K562 (cell line): ENCODE results near the gene CHST8. TPM values are rescaled to one million over a fixed set of nuclear protein-coding genes. Genes with fewer than 3 reads are reported as not detected.

Experiments
- ATAC-seq: fragments of 200-7000 bp; cut with Tn5 transposase; 3 replicates; pipeline ENCODE4 v1.9.1; 2020; ENCODE audit warnings: moderate library complexity
- BruUV-seq: library from RNA; stranded (reverse); fragments of 400-500 nt; replicated peaks from 2 replicates; lab custom pipeline; 2021; lab: Mats Ljungman, UMichigan
- CTCF ChIA-PET: fragments of 300-600 bp; formaldehyde crosslinking; extraction: SDS; loops from one replicate; lab custom pipeline; 2021; ENCODE audit warnings: low intra/inter-chr PET ratio; lab: Yijun Ruan, JAX
- POLR2A ChIA-PET: fragments of 300-600, 350-650 bp; sonication (Branson Sonifier 250); formaldehyde crosslinking; extraction: SDS; loops from one replicate; lab custom pipeline; 2021; ENCODE audit warnings: antibody characterized with exemption, inconsistent platforms; lab: Yijun Ruan, JAX
- DNase-seq, 4 experiments: peaks; one replicate each; pipeline versions ENCODE4 v3.0.0 to v3.0.0-alpha.2; 2011 to 2018; ENCODE audit warnings: low spot score in 3 of 4, mixed read lengths in 3 of 4; ENCODE audit errors: extremely low read depth in 1 of 4
- FAIRE-seq: peaks from 2 replicates; lab custom pipeline; 2011; peaks lifted over from hg19 to GRCh38; lab: Jason Lieb, UNC
- H2AFZ ChIP-seq: 2 replicates; pipeline ENCODE4 v1.6.0; 2011; ENCODE audit warnings: low read depth, low read length, control low read depth, inconsistent platforms
- H3K27ac ChIP-seq: fragments of 200-600 bp; 3 replicates; pipeline ENCODE4 v1.8.0; 2011; ENCODE audit warnings: low read depth, mild to moderate bottlenecking, control low read depth, inconsistent platforms, low read length, moderate library complexity, mixed read lengths; ENCODE audit errors: extremely low read depth
- H3K27me3 ChIP-seq, 2 experiments: fragments of 300-600 bp in 1 of 2; 2 replicates in 1 of 2; 3 replicates in 1 of 2; pipeline versions ENCODE4 v1.6.0 to v1.8.0; 2011; ENCODE audit warnings: inconsistent platforms in 2 of 2, low read length in 2 of 2, mild to moderate bottlenecking in 1 of 2, mixed read lengths in 1 of 2, moderate library complexity in 1 of 2; ENCODE audit not compliant: control insufficient read depth in 2 of 2, insufficient read depth in 2 of 2
- H3K36me3 ChIP-seq: fragments of 300-600 bp; 3 replicates; pipeline ENCODE4 v1.8.0; 2011; ENCODE audit warnings: mild to moderate bottlenecking, low read length, inconsistent platforms; ENCODE audit not compliant: control insufficient read depth, insufficient read depth
- H3K4me1 ChIP-seq, 2 experiments: fragments of 200-600 bp in 1 of 2; replicated peaks in 1 of 2; 2 replicates in 1 of 2; 3 replicates in 1 of 2; pipeline versions ENCODE4 v1.5.1 to v1.8.0; 2011; ENCODE audit warnings: inconsistent platforms in 2 of 2, low read length in 2 of 2, mild to moderate bottlenecking in 1 of 2, mixed read lengths in 1 of 2, moderate library complexity in 1 of 2; ENCODE audit not compliant: control insufficient read depth in 2 of 2, insufficient read depth in 2 of 2
- H3K4me2 ChIP-seq: 2 replicates; pipeline ENCODE4 v1.6.1; 2011; ENCODE audit warnings: low read length, control low read depth, inconsistent platforms, mixed read lengths; ENCODE audit not compliant: insufficient read depth
- H3K4me3 ChIP-seq: fragments of 200-600 bp; sonication (generic), shearing (Covaris generic); 2 replicates; pipeline ENCODE4 v1.5.1; 2016; ENCODE audit warnings: control low read depth, inconsistent platforms
- H3K79me2 ChIP-seq: fragments of 200-600 bp; 3 replicates; pipeline ENCODE4 v1.8.0; 2011; ENCODE audit warnings: low read length, inconsistent platforms; ENCODE audit not compliant: control insufficient read depth, insufficient read depth
- H3K9ac ChIP-seq, 2 experiments: 2 replicates each; pipeline versions ENCODE4 v1.6.0 to v1.6.1; 2011; ENCODE audit warnings: low read depth in 2 of 2, low read length in 2 of 2, control low read depth in 1 of 2, inconsistent platforms in 1 of 2, mild to moderate bottlenecking in 1 of 2, mixed read lengths in 1 of 2; ENCODE audit not compliant: insufficient read depth in 1 of 2
- H3K9me1 ChIP-seq: one replicate; pipeline ENCODE4 v1.6.0; 2011; ENCODE audit warnings: inconsistent platforms, mild to moderate bottlenecking, low read length, moderate library complexity; ENCODE audit not compliant: control insufficient read depth, insufficient read depth
- H3K9me3 ChIP-seq: replicated peaks from 2 replicates; pipeline ENCODE4 v1.5.1; 2011; ENCODE audit warnings: low read depth, low read length, inconsistent platforms; ENCODE audit not compliant: control insufficient read depth, insufficient read depth
- H4K20me1 ChIP-seq: replicated peaks from 2 replicates; pipeline ENCODE4 v1.6.1; 2011; ENCODE audit warnings: low read length, inconsistent platforms, mixed read lengths; ENCODE audit not compliant: control insufficient read depth, insufficient read depth
- HMG20A ChIP-seq: fragments of 450-650 bp; formaldehyde crosslinking; conservative IDR thresholded peaks from 2 replicates; pipeline ENCODE4 v1.4.0; 2020; ENCODE audit warnings: mild to moderate bottlenecking, mixed read lengths
- MEF2D ChIP-seq: conservative IDR thresholded peaks from 2 replicates; pipeline ENCODE4 v1.6.1; 2016; ENCODE audit warnings: low read depth, missing genetic modification characterization, missing compliant biosample characterization
- PCBP2 ChIP-seq: fragments of 200-400 bp; formaldehyde crosslinking; IDR thresholded peaks from 2 replicates; pipeline ENCODE4 v1.6.1; 2018; ENCODE audit warnings: low read length, low read depth, mild to moderate bottlenecking, moderate library complexity; ENCODE audit not compliant: poor library complexity, severe bottlenecking
- SMAD3 ChIP-seq: fragments of 450-650 bp; formaldehyde crosslinking; conservative IDR thresholded peaks from 2 replicates; pipeline ENCODE4 v1.4.0; 2020; ENCODE audit warnings: mild to moderate bottlenecking
- SMARCA5 ChIP-seq: fragments of 450-650 bp; IDR thresholded peaks from 2 replicates; pipeline ENCODE4 v1.6.1; 2016
- XRCC5 ChIP-seq: fragments of 200-400 bp; formaldehyde crosslinking; IDR thresholded peaks from 2 replicates; pipeline ENCODE4 v1.6.1; 2017; ENCODE audit warnings: low read depth, mild to moderate bottlenecking, low read length
- WGBS: fragments of 100-300 bp; shearing (Covaris generic); methylation state at CpG from one replicate; pipeline ENCODE4 v1.1.6; 2016; ENCODE audit warnings: low coverage, mixed read lengths; ENCODE audit not compliant: insufficient coverage; ENCODE audit errors: missing lambda C conversion rate; 5-methylcytosine and 5-hydroxymethylcytosine counted together
- in situ Hi-C: fragments of 300-500 bp; cut with MboI; formaldehyde crosslinking; loops from 4 replicates; pipeline ENCODE4 v1.15.0; 2018; ENCODE audit warnings: inconsistent platforms, mixed read lengths
- intact Hi-C: fragments of 100-400 bp; cut with micrococcal nuclease; formaldehyde crosslinking; loops from 2 replicates; pipeline ENCODE4 v1.14.2; 2022
- polyA plus RNA-seq, 8 experiments: library from polyadenylated mRNA; depleted of rRNA in 4 of 8; stranded (reverse) in 5 of 8; unstranded in 3 of 8; fragments of >200 nt; fragmentation: Nextera tagmentation in 2 of 8; fragmentation: Illumina TruSeq in 1 of 8; extraction: Ambion mirVana in 2 of 8; extraction: Trizol in 1 of 8; gene quantifications; 2 replicates each; pipeline versions ENCODE4 v1.2.1 to v1.2.3, GENCODE V29; 2011 to 2014; ENCODE audit warnings: inconsistent platforms in 1 of 8, missing spikeins in 1 of 8
- total RNA-seq, 7 experiments: library from RNA; depleted of rRNA in 6 of 7; stranded (reverse); fragments of >200 nt in 6 of 7; fragmentation: Illumina TruSeq in 2 of 7; extraction: Trizol in 2 of 7; gene quantifications; 2 replicates each; pipeline versions ENCODE4 v1.2.1 to v1.2.3, GENCODE V29; 2011 to 2021; ENCODE audit warnings: low replicate concordance in 1 of 7
- TF ChIP-seq, protein P1 (sequence below): fragments of 450-650 bp; IDR thresholded peaks from 2 replicates; pipeline ENCODE4 v1.7.1; 2018; ENCODE audit warnings: mild to moderate bottlenecking, low read depth; ENCODE audit not compliant: partially characterized antibody
- TF ChIP-seq, protein P2 (sequence below): fragments of 450-650 bp; formaldehyde crosslinking; conservative IDR thresholded peaks from 2 replicates; pipeline ENCODE4 v1.4.0; 2022; ENCODE audit warnings: mild to moderate bottlenecking, missing genetic modification characterization
- TF ChIP-seq, protein P3 (sequence below): sonication (generic); formaldehyde crosslinking; IDR thresholded peaks from 2 replicates; pipeline ENCODE4 v1.9.0; 2022; ENCODE audit warnings: mild to moderate bottlenecking, missing genetic modification reagents

CHST8 gene
- total and polyA plus RNA-seq, 9 of the 15 experiments (the other 6 are each of a cell fraction or from before 2014, with no cell fraction given) = 0.11 TPM; not detected in 8

DNA sequence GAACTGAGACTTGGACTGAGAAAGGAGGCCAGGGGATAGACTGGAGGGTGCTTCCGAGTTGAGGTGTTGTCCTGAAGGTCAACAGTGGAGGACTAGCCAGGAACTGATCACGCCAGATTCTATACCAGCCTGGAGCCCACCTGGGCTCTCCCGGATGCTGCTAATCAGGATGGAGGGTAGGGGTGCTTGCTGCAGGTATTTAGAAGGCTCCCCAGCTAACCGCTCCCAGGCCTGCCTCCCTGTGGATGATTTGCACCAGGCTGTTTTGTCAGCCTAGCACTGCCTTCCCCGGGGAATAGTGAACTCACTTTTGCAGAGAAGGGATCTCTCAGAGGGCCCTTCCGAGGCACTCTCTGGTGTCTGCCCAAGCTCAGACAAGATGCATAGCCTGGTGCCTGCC, 114.4 kb downstream of the CHST8 start (continued):
- TF ChIP-seq, protein P1, sequence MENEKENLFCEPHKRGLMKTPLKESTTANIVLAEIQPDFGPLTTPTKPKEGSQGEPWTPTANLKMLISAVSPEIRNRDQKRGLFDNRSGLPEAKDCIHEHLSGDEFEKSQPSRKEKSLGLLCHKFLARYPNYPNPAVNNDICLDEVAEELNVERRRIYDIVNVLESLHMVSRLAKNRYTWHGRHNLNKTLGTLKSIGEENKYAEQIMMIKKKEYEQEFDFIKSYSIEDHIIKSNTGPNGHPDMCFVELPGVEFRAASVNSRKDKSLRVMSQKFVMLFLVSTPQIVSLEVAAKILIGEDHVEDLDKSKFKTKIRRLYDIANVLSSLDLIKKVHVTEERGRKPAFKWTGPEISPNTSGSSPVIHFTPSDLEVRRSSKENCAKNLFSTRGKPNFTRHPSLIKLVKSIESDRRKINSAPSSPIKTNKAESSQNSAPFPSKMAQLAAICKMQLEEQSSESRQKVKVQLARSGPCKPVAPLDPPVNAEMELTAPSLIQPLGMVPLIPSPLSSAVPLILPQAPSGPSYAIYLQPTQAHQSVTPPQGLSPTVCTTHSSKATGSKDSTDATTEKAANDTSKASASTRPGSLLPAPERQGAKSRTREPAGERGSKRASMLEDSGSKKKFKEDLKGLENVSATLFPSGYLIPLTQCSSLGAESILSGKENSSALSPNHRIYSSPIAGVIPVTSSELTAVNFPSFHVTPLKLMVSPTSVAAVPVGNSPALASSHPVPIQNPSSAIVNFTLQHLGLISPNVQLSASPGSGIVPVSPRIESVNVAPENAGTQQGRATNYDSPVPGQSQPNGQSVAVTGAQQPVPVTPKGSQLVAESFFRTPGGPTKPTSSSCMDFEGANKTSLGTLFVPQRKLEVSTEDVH = no peak
- TF ChIP-seq, protein P2, sequence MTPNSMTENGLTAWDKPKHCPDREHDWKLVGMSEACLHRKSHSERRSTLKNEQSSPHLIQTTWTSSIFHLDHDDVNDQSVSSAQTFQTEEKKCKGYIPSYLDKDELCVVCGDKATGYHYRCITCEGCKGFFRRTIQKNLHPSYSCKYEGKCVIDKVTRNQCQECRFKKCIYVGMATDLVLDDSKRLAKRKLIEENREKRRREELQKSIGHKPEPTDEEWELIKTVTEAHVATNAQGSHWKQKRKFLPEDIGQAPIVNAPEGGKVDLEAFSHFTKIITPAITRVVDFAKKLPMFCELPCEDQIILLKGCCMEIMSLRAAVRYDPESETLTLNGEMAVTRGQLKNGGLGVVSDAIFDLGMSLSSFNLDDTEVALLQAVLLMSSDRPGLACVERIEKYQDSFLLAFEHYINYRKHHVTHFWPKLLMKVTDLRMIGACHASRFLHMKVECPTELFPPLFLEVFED (CRISPR knock-in tag) = no peak
- no peak for TF ChIP-seq MEF2D (tag)

DNA sequence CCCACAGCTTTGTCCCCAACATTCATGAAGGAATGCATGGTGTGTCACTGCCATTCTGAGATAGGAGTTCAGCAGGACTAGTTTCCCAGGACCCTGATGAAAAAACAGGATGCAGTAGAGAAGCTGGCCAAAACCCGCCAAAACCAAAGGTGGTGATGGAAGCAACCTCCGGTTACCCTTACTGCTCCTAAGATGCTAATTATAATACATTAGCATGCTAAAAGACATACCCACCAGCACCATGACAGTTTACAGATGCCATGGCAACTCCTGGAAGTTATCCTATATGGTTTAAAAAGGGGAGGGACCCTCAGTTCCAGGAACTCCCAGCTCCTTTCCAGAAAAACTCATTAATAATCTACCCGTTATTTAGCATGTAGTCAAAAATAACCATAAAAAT, 115.0 kb downstream of the CHST8 start:
- H3K27me3 ChIP-seq = peaks cover 0 to 16% of the 10 kb centered on the region in 2 experiments; a peak in 2 of 5 replicates
- ChIA-PET POLR2A (interaction anchor here (0.6 to 0.8 kb wide), 2 partner anchors 26 to 323 kb away, joined by 3 read pairs; no protein-coding TSS in a partner anchor), CTCF (no interaction called here)
- 0% methylated on average over 3 of the region's 3 CpGs for WGBS
- no peak overlapping the region for H3K27ac ChIP-seq
- H3K79me2 ChIP-seq = no peaks in the 10 kb centered on the region
- DNase-seq (no peak), ATAC-seq (no peak), FAIRE-seq (no peak)
- in situ Hi-C loops (no loop called here), intact Hi-C loops (no loop called here)
- no peak overlapping the region for H3K4me3 ChIP-seq
- no peak overlapping the region for H3K9ac ChIP-seq
- no peaks in the 10 kb centered on the region for H3K9me1 ChIP-seq
- no peaks in the 10 kb centered on the region for H3K36me3 ChIP-seq
- no peaks in the 10 kb centered on the region for H3K4me1 ChIP-seq
- TF ChIP-seq SMARCA5 (no peak), XRCC5 (no peak), SMAD3 (no peak), HMG20A (CRISPR knock-in tag) (no peak), PCBP2 (no peak)
- TF ChIP-seq, protein P3, sequence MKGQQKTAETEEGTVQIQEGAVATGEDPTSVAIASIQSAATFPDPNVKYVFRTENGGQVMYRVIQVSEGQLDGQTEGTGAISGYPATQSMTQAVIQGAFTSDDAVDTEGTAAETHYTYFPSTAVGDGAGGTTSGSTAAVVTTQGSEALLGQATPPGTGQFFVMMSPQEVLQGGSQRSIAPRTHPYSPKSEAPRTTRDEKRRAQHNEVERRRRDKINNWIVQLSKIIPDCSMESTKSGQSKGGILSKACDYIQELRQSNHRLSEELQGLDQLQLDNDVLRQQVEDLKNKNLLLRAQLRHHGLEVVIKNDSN (CRISPR knock-in tag) = no peak
- no TSS peak for BruUV-seq
- no peak overlapping the region for H3K4me2 ChIP-seq
- no peaks in the 10 kb centered on the region for H3K9me3 ChIP-seq
- H2AFZ ChIP-seq = no peak overlapping the region
- H4K20me1 ChIP-seq = peaks cover 12% of the 10 kb centered on the region
